Measurements from ENCODE around the gene MAN2B2. TPM values are rescaled to one million over a fixed set of nuclear protein-coding genes. Genes with fewer than 3 reads are reported as not detected.

The MAN2B2 gene
- total and polyA plus RNA-seq, 9 of the 15 experiments (the other 6 are each of a cell fraction or from before 2014, with no cell fraction given), result 0.21 to 8.8 (median 3.7) TPM

DNA sequence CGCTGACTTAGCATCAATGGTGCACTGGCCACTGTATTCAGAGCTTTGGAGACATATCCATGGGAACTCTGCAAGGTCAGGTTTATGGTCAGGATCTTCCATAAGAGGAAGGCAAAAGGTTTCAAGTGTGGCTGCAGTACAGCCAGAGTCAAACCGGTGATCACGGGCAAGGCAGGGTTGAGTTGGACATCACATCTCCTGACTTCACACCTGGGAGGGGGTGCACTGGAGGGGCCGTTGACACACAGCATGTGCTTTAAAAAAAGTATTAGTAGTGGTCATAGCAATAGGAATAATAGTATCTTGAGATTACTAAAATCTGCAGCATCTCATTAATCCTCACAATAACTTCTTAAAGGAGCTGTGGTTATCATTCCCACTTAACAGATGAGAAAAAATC is 28.9 kb upstream of the MAN2B2 start:
- Histone ChIP-seq H3K9ac (ENCODE audit: insufficient read depth in 1 of 2, low read depth in 2 of 2, low read length in 2 of 2) (no peak overlapping the region), H3K27ac (ENCODE audit: extremely low read depth, low read depth, low read length) (no peak overlapping the region), H3K4me2 (ENCODE audit: insufficient read depth, low read length) (no peak overlapping the region), H3K9me3 (replicated peaks; ENCODE audit: control insufficient read depth, insufficient read depth, low read depth, low read length) (no peaks in the 10 kb centered on the region), H2AFZ (ENCODE audit: low read depth, low read length) (no peak overlapping the region), H3K27me3 (ENCODE audit: control insufficient read depth in 2 of 2, insufficient read depth in 2 of 2, low read length in 2 of 2) (peaks cover 0 to 23% of the 10 kb centered on the region in 2 experiments; a peak in 2 of 5 replicates), H4K20me1 (replicated peaks; ENCODE audit: control insufficient read depth, insufficient read depth, low read length) (peaks cover 18% of the 10 kb centered on the region), H3K9me1 (ENCODE audit: control insufficient read depth, insufficient read depth, low read length) (no peaks in the 10 kb centered on the region), H3K36me3 (ENCODE audit: control insufficient read depth, insufficient read depth, low read length) (no peaks in the 10 kb centered on the region), H3K79me2 (ENCODE audit: control insufficient read depth, insufficient read depth, low read length) (no peaks in the 10 kb centered on the region), H3K4me1 (replicated peaks in 1 of 2; ENCODE audit: control insufficient read depth in 2 of 2, insufficient read depth in 2 of 2, low read length in 2 of 2) (no peaks in the 10 kb centered on the region), H3K4me3 (no peak overlapping the region)
- WGBS (ENCODE audit: insufficient coverage, low coverage, missing lambda C conversion rate), result 0% methylated on average over 4 of the region's 4 CpGs
- CTCF ChIA-PET (ENCODE audit: low intra/inter-chr PET ratio), result interaction anchor here (0.7 to 1.2 kb wide), 2 partner anchors 63 to 214 kb away, joined by 3 to 5 read pairs; no protein-coding TSS in a partner anchor
- ATAC-seq, result no peak
- BruUV-seq (replicated peaks), result no TSS peak
- in situ Hi-C loops (cut with MboI), result no loop called here
- no peak for FAIRE-seq
- no peak for DNase-seq (ENCODE audit: extremely low read depth in 1 of 4, low spot score in 3 of 4)
- intact Hi-C loops (cut with micrococcal nuclease), result loop anchor here (5.0 to 10.0 kb wide), 4 partner anchors 131 to 526 kb away; no protein-coding TSS in a partner anchor
- POLR2A ChIA-PET, result interaction anchor here (0.6 to 1.0 kb wide), 3 partner anchors 11 to 75 kb away, joined by 3 read pairs; no protein-coding TSS in a partner anchor
- TF ChIP-seq ZBTB17 (CRISPR knock-in tag; IDR thresholded peaks at IDR 0.05) (no peak), ZC3H8 (IDR thresholded peaks at IDR 0.05) (no peak), KDM5B (IDR thresholded peaks at IDR 0.05; ENCODE audit: insufficient replicate concordance, low read depth, low read length) (no peak), SMARCA4 (IDR thresholded peaks at IDR 0.05) (no peak), CBX5 (IDR thresholded peaks at IDR 0.05; ENCODE audit: borderline replicate concordance, low read depth) (no peak), NCOA4 (IDR thresholded peaks at IDR 0.05; ENCODE audit: partially characterized antibody) (no peak), SETDB1 (IDR thresholded peaks at IDR 0.05; ENCODE audit: low read length) (no peak), PYGO2 (tag; IDR thresholded peaks at IDR 0.05) (no peak), ZNF644 (tag; IDR thresholded peaks at IDR 0.05; ENCODE audit: low read depth) (no peak), U2AF2 (optimal IDR thresholded peaks at IDR 0.05; ENCODE audit: low read depth, low read length) (no peak), ZC3H4 (CRISPR knock-in tag; IDR thresholded peaks at IDR 0.05; ENCODE audit: borderline replicate concordance) (no peak), TSC22D4 (tag; IDR thresholded peaks at IDR 0.05) (no peak), ESRRB (CRISPR knock-in tag; IDR thresholded peaks at IDR 0.05; ENCODE audit: borderline replicate concordance) (no peak)
- TF ChIP-seq, protein P1, sequence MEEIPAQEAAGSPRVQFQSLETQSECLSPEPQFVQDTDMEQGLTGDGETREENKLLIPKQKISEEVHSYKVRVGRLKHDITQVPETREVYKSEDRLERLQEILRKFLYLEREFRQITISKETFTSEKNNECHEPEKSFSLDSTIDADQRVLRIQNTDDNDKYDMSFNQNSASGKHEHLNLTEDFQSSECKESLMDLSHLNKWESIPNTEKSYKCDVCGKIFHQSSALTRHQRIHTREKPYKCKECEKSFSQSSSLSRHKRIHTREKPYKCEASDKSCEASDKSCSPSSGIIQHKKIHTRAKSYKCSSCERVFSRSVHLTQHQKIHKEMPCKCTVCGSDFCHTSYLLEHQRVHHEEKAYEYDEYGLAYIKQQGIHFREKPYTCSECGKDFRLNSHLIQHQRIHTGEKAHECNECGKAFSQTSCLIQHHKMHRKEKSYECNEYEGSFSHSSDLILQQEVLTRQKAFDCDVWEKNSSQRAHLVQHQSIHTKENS (CRISPR knock-in tag; IDR thresholded peaks at IDR 0.05), result no peak
- TF ChIP-seq, protein P2, sequence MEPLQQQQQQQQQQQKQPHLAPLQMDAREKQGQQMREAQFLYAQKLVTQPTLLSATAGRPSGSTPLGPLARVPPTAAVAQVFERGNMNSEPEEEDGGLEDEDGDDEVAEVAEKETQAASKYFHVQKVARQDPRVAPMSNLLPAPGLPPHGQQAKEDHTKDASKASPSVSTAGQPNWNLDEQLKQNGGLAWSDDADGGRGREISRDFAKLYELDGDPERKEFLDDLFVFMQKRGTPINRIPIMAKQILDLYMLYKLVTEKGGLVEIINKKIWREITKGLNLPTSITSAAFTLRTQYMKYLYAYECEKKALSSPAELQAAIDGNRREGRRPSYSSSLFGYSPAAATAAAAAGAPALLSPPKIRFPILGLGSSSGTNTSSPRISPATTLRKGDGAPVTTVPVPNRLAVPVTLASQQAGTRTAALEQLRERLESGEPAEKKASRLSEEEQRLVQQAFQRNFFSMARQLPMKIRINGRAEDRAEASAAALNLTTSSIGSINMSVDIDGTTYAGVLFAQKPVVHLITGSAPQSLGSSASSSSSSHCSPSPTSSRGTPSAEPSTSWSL (CRISPR knock-in tag; IDR thresholded peaks at IDR 0.05; ENCODE audit: borderline replicate concordance), result no peak
- TF ChIP-seq, protein P3, sequence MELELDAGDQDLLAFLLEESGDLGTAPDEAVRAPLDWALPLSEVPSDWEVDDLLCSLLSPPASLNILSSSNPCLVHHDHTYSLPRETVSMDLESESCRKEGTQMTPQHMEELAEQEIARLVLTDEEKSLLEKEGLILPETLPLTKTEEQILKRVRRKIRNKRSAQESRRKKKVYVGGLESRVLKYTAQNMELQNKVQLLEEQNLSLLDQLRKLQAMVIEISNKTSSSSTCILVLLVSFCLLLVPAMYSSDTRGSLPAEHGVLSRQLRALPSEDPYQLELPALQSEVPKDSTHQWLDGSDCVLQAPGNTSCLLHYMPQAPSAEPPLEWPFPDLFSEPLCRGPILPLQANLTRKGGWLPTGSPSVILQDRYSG (tag; conservative IDR thresholded peaks at IDR 0.05; ENCODE audit: low read depth), result no peak
- TF ChIP-seq, protein P4, sequence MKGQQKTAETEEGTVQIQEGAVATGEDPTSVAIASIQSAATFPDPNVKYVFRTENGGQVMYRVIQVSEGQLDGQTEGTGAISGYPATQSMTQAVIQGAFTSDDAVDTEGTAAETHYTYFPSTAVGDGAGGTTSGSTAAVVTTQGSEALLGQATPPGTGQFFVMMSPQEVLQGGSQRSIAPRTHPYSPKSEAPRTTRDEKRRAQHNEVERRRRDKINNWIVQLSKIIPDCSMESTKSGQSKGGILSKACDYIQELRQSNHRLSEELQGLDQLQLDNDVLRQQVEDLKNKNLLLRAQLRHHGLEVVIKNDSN (CRISPR knock-in tag; IDR thresholded peaks at IDR 0.05), result no peak
- TF ChIP-seq, protein P5, sequence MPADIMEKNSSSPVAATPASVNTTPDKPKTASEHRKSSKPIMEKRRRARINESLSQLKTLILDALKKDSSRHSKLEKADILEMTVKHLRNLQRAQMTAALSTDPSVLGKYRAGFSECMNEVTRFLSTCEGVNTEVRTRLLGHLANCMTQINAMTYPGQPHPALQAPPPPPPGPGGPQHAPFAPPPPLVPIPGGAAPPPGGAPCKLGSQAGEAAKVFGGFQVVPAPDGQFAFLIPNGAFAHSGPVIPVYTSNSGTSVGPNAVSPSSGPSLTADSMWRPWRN (IDR thresholded peaks at IDR 0.05; ENCODE audit: low read depth), result no peak

Measured in K562 (cell line).